HEK293T (cell line): ENCODE measurements around the gene PCCB.

Experiments used
- ARNT ChIP-seq: fragments of 450-650 bp; IDR thresholded peaks from 2 replicates; pipeline ENCODE4 v1.6.1; 2017; ENCODE audit warnings: mild to moderate bottlenecking
- BHLHE40 ChIP-seq: fragments of 450-650 bp; IDR thresholded peaks from 2 replicates; pipeline ENCODE4 v1.6.1; 2016; ENCODE audit warnings: mild to moderate bottlenecking, moderate library complexity, borderline replicate concordance
- ELF4 ChIP-seq: fragments of 450-650 bp; IDR thresholded peaks from 2 replicates; pipeline ENCODE4 v1.6.1; 2017; ENCODE audit warnings: antibody characterized with exemption
- FOXA1 ChIP-seq: fragments of 450-650 bp; IDR thresholded peaks from 2 replicates; pipeline ENCODE4 v1.6.1; 2016; ENCODE audit warnings: mild to moderate bottlenecking
- FOXK2 ChIP-seq: fragments of 450-650 bp; IDR thresholded peaks from 2 replicates; pipeline ENCODE4 v1.6.1; 2016; ENCODE audit warnings: mild to moderate bottlenecking
- HDGF ChIP-seq: fragments of 450-650 bp; IDR thresholded peaks from 2 replicates; pipeline ENCODE4 v1.6.1; 2017; ENCODE audit warnings: antibody characterized with exemption, borderline replicate concordance
- LEF1 ChIP-seq: fragments of 450-650 bp; IDR thresholded peaks from 2 replicates; pipeline ENCODE4 v1.6.1; 2017; ENCODE audit warnings: mild to moderate bottlenecking, borderline replicate concordance
- SP1 ChIP-seq: fragments of 450-650 bp; IDR thresholded peaks from 2 replicates; pipeline ENCODE4 v1.6.1; 2017
- ZNF384 ChIP-seq: fragments of 450-650 bp; IDR thresholded peaks from 2 replicates; pipeline ENCODE4 v1.6.1; 2016

- TF ChIP-seq LEF1 (no peak), ZNF384 (no peak), HDGF (no peak), FOXA1 (no peak), SP1 (no peak), FOXK2 (no peak), ARNT (no peak), BHLHE40 (no peak), ELF4 (no peak)
Measured at GRCh38 chr3:136262559-136262958, 12.4 kb downstream of the PCCB start.
